ENCODE measurements around the gene PRKCA. TPM values are rescaled to one million over a fixed set of nuclear protein-coding genes. Genes with fewer than 3 reads are reported as not detected.

Gene PRKCA
- total RNA-seq, 1 donor from 2014 or later = 4.7 TPM

DNA sequence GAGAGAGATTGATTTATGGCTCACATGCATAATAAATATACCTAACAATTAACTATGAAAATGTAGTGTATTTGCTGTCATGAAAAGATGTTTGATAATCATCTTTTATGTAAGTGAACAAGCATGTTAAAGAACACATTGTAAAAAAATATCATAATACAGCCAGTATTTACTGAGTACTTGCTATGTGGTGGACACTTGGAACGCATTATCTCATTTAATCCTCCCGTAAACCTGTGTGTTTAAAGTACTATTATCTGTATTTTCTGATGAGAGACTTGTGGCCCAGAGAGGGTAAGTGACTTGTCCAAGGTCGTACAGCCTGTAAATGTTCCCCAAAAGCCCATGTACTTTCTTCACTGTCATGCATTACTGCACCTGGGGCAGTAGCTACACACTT, 70.7 kb downstream of the PRKCA start:
- DNase-seq (ENCODE audit: low read depth) = no peak
- no peak overlapping the region for H3K4me3 ChIP-seq (ENCODE audit: low read depth, low read length)
- no peaks in the 10 kb centered on the region for H3K27me3 ChIP-seq (ENCODE audit: control insufficient read depth, insufficient read depth, low read length)
- no peak for FAIRE-seq
- TF ChIP-seq, protein P1, sequence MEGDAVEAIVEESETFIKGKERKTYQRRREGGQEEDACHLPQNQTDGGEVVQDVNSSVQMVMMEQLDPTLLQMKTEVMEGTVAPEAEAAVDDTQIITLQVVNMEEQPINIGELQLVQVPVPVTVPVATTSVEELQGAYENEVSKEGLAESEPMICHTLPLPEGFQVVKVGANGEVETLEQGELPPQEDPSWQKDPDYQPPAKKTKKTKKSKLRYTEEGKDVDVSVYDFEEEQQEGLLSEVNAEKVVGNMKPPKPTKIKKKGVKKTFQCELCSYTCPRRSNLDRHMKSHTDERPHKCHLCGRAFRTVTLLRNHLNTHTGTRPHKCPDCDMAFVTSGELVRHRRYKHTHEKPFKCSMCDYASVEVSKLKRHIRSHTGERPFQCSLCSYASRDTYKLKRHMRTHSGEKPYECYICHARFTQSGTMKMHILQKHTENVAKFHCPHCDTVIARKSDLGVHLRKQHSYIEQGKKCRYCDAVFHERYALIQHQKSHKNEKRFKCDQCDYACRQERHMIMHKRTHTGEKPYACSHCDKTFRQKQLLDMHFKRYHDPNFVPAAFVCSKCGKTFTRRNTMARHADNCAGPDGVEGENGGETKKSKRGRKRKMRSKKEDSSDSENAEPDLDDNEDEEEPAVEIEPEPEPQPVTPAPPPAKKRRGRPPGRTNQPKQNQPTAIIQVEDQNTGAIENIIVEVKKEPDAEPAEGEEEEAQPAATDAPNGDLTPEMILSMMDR (IDR thresholded peaks at IDR 0.05; ENCODE audit: insufficient read depth, low read length, severe bottlenecking) = no peak
- no peaks in the 10 kb centered on the region for H3K36me3 ChIP-seq (ENCODE audit: control insufficient read depth, insufficient read depth, low read length)

DNA sequence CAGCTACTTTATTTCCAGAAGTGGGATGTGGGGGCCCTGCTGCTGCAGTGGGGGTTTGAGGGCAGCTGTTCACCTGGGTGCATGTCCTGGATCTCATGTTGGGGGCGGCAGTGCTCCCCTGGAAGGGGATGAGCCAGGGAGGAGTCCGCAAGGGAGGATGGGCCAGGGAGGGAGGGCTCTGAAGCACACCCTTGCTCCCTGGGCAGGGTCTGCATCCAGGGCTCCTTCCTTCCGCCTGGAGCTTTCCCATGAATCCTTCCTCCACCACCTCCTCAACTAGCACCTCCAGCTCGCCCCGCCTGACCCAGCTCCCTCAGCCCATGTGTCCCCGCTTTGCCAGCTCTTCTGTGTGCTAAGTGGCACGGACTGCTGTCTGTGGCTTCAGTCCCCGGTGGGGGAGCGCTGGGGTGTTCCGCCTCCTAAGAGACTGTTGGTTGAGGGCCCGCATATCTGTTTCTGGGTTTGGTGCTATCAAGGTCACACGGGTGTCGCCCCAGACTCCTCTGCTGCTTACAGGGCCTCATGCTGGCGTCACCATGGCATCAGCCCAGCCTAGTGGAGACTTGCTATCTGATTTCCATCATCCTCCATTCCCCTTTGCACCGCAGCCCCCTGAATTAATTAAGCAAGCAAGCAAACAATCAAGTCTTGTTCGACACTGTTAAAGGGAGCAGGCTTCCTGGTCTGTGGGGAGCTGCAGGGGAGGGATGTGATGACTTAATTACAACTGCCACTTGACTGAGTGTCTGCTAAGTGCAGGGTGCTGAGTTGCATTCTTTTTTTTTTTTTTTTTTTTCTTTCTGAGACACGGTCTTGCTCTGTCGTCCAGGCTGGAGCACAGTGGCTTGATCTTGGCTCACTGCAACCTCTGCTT, 71.8 kb downstream of the PRKCA start:
- FAIRE-seq (no peak), DNase-seq (ENCODE audit: low read depth) (no peak)
- no peaks in the 10 kb centered on the region for H3K36me3 ChIP-seq (ENCODE audit: control insufficient read depth, insufficient read depth, low read length)
- TF ChIP-seq, protein P1 (IDR thresholded peaks at IDR 0.05; ENCODE audit: insufficient read depth, low read length, severe bottlenecking) = no peak
- no peak overlapping the region for H3K4me3 ChIP-seq (ENCODE audit: low read depth, low read length)
- no peaks in the 10 kb centered on the region for H3K27me3 ChIP-seq (ENCODE audit: control insufficient read depth, insufficient read depth, low read length)

DNA sequence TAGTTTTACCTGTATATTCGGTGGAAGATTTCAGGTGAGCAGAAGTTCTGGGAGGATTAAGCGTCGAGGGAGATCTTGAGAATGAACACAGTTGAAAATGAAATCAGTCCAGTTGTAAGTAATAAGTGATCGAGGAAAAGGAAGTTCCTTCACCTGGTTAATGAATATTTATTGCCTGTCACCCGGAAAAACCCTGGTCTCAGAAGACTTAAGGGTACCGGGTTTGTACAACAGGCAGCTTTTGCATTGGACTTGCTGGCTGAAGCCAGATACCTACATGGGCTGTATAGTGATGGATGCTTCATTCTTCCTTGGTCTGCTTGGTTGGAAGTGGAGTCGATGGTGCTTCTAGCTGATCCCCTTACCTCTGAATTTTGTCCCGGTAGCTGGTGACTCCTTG, 72.7 kb downstream of the PRKCA start:
- no peaks in the 10 kb centered on the region for H3K27me3 ChIP-seq (ENCODE audit: control insufficient read depth, insufficient read depth, low read length)
- DNase-seq (ENCODE audit: low read depth) (no peak), FAIRE-seq (no peak)
- TF ChIP-seq, protein P1 (IDR thresholded peaks at IDR 0.05; ENCODE audit: insufficient read depth, low read length, severe bottlenecking) = no peak
- no peaks in the 10 kb centered on the region for H3K36me3 ChIP-seq (ENCODE audit: control insufficient read depth, insufficient read depth, low read length)
- no peak overlapping the region for H3K4me3 ChIP-seq (ENCODE audit: low read depth, low read length)

DNA sequence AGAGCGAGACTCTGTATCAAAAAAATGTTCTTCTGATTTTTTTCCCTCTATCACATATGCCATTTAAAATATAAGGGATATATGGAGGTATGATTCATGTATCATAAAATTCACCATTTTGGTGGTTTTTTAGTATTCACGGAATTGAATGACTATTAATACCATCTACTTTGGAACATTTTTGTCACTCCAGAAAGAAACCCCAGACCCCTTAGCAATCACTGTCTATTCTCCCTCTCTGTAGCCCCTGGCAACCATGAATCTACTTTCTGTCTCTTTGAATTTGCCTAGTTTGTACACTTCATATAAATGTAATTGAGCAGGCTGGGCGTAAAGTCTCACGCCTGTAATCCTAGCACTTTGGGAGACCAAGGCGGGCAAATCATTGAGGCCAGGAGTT, 75.9 kb downstream of the PRKCA start:
- no peaks in the 10 kb centered on the region for H3K27me3 ChIP-seq (ENCODE audit: control insufficient read depth, insufficient read depth, low read length)
- no peak for FAIRE-seq
- no peak for DNase-seq (ENCODE audit: low read depth)
- TF ChIP-seq, protein P1 (IDR thresholded peaks at IDR 0.05; ENCODE audit: insufficient read depth, low read length, severe bottlenecking) = no peak
- no peak overlapping the region for H3K4me3 ChIP-seq (ENCODE audit: low read depth, low read length)
- H3K36me3 ChIP-seq (ENCODE audit: control insufficient read depth, insufficient read depth, low read length) = no peaks in the 10 kb centered on the region

DNA sequence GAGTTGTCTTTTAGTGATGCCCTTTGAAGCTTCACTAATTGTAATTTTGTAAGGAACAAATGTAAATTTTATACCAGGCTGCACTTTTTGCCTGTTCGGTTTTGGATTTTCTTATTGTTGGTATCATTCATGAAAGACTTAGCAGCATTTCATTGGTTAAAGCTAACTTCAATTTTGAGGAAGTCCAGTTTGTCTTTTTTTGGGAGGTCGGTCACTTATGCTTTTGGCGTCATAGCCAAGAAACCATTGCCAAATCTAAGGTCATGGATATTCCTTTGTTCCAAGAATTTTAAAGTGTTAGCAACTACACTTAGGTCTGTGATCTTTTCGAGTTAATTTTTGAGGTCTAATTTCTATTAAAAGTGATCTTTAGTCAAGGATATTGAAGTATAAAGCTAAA, 77.1 kb downstream of the PRKCA start:
- H3K27me3 ChIP-seq (ENCODE audit: control insufficient read depth, insufficient read depth, low read length) = no peaks in the 10 kb centered on the region
- DNase-seq (ENCODE audit: low read depth) (no peak), FAIRE-seq (no peak)
- TF ChIP-seq, protein P1 (IDR thresholded peaks at IDR 0.05; ENCODE audit: insufficient read depth, low read length, severe bottlenecking) = no peak
- H3K4me3 ChIP-seq (ENCODE audit: low read depth, low read length) = no peak overlapping the region
- no peaks in the 10 kb centered on the region for H3K36me3 ChIP-seq (ENCODE audit: control insufficient read depth, insufficient read depth, low read length)

DNA sequence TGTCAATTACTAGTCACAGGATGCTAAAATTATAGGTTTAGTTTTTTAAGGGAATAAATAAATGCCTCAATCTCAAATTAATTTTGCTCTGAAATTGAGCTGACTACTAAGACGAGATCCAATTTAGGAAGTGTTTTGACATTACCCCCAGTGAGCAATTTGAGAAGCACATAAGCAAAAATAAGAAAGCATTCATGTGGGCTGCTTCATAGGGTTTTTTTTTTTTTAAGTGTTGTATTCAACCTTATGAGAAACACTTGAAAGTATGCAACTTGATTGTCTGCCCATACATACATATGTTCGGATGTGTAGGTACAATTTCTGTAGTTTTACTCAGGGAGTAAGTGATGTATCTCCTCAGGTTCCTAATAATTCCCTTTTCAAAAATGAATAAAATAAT, 77.6 kb downstream of the PRKCA start:
- H3K27me3 ChIP-seq (ENCODE audit: control insufficient read depth, insufficient read depth, low read length) = no peaks in the 10 kb centered on the region
- TF ChIP-seq, protein P1 (IDR thresholded peaks at IDR 0.05; ENCODE audit: insufficient read depth, low read length, severe bottlenecking) = no peak
- no peaks in the 10 kb centered on the region for H3K36me3 ChIP-seq (ENCODE audit: control insufficient read depth, insufficient read depth, low read length)
- DNase-seq (ENCODE audit: low read depth) = no peak
- no peak overlapping the region for H3K4me3 ChIP-seq (ENCODE audit: low read depth, low read length)
- FAIRE-seq = no peak
